SW 1271 (cell line): ENCODE results near the gene RXFP2.

Experiments used
- DNase-seq, 2 experiments: peaks; one replicate each; lab custom pipeline; 2025; lab: John Stamatoyannopoulos, UW

Gene RXFP2

DNA sequence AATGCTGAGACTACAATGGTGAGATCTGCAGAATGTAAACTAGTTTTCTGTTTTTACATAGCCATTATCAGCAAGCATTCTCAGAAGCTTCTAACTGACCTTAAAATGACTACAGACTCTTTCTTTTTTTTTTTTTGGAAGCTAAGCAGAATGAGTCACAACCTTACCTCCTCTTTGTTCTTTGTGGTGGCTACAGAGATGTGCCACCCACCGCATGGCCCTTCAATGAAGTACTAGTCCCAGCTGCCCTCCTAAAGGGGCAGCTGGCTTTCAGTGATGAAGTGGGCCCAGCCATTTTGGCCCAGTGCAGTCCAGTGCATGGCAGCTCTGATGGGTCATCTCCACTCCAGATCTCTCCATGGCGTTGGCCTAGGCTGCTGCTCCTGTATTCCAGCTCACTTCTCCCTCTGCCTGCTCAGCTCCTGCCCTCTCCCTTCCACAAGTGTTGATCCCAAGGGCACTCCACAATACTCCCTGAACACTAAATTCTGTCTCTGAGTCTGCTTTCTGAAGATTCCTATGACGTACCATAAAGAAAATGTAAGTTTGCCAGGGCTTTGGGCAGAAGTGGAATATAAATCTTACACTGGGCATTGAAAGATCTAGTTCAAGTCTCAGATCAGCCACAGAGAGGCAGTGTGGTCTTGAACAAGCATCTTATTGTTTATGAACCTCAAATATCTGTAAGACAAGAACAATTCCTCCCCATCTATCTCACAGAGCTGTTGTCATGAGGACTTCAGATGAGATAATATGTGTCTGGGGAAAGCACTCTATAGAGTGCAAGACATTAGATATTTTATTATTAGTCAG is 85.6 kb downstream of the RXFP2 start:
- peak in 1 of 2 experiments; percentile 8 for DNase-seq

DNA sequence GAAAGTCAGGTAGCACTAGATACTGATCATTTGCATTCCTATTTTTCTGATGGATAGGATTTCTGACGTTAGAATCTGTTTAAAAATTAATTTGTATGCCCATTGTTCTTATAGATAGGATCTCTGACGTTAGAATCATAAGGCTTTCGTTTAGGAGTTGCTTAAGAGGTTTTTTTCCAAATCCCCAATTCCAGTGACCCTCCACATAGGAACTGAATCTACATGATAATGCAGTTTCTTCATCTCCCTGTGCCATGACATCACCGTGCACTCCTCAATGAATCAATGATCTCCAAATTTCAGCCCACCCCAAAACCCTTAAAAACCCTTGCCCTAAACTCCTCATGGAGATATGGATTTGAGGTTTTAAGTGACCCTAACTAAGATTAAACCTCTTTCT is 87.2 kb downstream of the RXFP2 start:
- no peak for DNase-seq

DNA sequence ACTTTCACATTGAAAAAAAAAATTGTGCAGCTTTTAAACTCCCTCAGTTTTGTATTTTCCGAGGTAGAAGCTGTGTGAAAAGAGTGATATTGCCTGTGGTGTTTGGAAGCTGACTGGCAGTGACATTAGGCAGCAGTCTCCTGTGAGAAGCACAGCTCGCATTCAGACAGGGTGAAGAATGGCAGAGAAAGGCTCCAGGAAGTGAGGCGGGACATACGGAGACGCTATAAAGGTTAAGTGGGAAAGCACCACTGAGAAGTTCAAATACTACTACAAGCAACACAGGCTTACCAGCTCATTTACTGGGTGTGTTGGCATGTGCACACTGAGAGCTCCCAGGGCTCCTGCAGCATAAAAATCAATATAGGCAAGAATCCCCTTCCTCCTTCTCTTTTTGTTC is 88.4 kb downstream of the RXFP2 start:
- DNase-seq, result no peak

DNA sequence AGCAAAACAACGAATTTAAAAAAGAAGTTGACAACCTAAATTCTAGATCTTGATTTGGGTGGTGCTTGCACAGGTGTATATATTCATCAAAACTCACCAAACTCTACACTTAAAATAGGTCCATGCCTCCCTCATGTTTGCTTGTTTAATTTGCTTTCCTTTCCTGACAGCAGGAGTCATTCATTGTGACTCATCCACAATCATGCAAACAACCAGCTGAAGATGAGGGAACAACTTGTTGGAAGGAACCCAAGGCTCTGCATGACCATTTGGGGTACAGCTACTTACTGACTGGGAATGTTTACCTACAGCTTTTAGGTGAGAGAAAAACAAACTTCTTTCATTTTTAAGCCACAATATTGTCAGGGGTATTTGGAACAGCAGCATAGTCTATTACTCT is 96.6 kb downstream of the RXFP2 start:
- DNase-seq, result peak in 1 of 2 experiments; percentile 4

DNA sequence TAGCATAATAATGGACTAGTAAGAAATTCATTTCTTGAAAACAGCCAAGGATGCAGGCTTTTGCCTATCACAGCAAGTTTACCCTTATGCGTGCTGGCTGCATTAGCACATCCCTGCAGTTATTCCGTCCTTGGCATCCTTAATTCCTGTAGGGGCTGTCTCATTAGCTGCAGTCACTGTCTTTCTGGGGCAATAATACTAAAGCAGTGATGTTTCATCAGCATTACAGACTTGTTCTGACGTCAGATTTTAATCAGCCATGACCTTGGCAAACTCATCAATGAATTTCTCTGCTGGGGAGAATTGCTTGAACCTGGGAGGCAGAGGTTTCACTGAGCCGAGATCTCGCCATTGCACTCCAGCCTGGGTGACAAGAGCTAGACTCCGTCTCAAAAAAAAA is 103.7 kb downstream of the RXFP2 start:
- no peak for DNase-seq

DNA sequence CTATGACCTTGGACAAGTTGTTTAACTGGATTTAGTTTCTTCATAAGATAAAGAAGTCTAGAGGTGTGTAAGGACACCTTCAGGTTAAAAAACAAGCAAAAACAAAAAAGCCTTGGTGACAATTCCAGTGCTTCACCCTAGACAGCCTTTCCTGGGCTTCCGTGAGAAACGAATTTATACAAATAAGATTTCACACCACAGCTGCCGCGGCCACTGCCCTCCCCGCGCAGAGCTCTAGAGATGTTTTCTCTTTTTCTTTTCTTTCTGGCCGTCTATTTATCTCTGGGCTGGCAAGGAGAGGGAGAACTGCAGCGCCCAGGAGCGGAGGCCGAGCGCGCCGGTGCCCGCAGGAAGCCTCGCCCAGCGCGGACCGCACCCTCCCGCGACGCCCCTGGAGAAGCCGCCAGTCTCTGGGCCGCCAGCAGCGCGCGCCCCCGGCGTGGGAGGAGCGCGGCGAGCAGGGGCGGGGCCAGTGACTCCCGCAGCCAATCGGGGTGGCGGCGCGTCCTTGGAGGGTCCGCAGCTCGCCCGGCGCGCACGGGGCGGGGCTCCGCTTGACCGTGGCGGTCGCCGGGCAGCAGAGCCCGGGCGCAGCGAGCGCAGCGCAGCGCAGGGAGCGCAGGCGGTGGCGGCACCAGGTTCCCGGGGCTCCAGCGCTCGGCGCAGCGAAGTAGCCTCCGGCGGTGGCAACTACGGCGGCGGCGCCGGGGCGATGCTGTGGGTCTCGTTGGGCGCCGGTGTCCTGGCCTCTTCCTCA is 107.0 kb downstream of the RXFP2 start:
- DNase-seq, result peak; percentile 55 to 78

DNA sequence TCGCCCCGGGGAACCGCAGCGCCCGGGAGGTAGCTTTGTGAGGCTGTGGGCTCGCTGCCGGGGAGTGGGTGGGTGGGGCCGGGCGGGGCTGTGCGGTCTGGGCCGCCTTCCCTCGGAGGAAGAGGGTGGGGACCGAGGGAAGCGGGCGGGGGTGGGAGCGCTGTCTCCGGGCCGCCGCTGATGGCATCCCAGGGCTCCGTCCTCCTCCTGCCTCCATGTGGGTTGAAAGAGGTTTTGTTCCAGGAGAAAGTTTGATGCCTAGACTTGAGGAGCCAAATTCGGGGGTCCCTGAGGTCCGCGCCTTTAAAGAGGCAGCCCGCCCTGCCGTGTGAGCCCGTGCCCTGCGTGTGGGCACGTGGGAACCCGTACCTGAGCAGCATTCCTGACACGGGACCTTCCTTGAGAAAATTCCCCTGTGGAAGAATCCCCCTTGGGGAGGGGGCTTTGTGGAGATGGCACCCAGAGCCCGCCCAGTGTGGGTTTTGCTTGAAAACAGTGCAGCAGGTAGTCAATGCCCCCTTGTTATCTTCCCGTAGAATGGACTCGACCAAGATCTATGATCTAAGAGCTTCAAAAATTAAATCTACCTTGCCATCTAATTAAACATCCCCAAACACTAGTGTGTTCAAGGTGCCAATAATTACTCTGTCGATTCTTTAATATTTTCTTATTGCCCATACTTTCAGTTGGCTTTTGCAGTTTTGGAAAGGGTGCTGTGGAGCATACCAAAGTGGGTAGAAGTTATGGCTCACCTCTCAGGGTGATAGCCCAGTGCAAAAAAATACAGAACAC is 107.8 kb downstream of the RXFP2 start:
- no peak for DNase-seq

DNA sequence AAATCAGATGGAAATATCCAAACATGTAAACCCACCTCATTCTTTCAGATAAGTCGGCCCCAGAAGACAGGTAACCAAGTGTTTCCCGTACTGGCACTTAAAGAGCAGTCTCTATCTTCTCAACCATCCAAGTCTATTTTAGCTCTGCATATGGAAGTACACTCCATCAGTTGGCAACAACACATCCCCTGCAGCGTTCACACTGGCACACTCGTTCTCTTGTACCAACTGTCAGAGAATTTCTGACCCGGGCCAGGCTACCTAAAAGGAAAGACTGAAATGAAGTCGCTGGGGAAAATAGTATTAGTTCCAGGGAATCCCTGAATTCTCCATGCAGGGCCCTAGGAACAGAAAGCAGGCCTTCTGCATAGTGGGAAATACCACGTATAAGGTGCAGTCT is 109.3 kb downstream of the RXFP2 start:
- DNase-seq, result no peak

DNA sequence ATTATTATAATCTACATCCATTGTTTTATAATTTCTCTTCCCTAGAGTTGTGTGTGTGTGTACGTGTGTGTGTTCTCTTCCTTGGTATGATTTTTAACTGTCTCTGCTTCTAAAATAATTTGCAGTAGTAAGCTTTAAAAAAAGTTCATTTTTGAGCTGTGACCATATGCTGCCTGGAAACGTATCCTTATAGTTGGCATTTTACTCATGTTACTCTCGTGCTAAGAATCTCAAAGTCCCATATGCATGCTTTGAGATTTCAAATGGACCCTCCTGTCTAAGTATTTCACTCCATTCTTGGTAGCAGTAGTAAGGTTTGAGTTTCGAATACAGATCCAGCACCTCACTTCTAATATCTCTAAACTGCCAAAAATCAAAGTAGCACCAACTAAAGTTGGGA is 109.9 kb downstream of the RXFP2 start:
- no peak for DNase-seq

DNA sequence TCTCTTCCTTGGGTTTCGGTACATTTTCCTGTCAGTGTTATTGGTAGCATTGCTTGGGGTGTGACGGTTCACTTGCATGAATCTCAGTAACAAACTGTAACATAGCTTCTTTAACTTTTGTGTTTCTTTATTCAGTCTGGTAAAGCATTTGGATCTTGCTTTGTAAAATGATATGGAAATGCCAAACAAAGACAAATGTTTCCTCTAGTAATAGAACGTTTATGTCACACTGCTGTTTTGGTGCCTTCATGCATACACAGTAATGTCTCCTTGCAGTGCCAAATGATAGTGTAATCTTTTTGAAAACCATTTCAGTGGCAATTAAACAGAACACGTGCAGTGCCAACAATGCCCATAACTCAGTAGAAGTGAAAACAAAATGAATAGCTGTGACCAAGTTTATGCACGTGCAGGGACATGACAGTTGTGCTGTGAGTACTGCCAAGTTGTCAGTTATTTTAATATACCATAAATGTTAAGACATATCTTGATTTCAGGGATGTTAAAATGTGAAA is 110.8 kb downstream of the RXFP2 start:
- DNase-seq, result no peak

DNA sequence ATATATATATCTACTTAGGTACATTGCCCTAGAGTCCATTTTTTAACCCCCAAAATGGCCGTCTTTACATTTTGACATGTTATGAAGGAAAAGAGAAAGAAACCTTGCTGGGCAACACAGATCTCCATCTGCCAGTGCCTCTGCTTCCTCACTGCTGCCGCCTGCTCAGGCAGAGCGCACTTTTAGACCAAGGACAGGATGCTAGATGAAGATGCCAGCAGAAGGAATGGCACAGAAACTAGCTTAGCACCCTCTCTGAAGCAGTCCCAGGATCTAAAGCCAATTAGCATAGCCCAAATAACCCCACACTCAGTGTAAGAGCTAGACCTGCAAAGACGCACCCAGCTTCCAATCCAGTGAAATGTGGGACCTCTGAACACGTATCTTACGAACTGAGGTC is 111.9 kb downstream of the RXFP2 start:
- DNase-seq, result no peak
